BLaER1 (cell line): Measurements from ENCODE around the gene CYB5D1.
A peak's percentile ranks its signal among the peaks of the same experiment; 100 is the strongest.

Experiments used
- H3K27ac ChIP-seq: shearing (Covaris generic); formaldehyde crosslinking; 2 replicates; pipeline ENCODE4 v1.8.1; 2022
- H3K27me3 ChIP-seq: shearing (Covaris generic); formaldehyde crosslinking; 2 replicates; pipeline ENCODE4 v1.8.1; 2022
- H3K36me3 ChIP-seq: shearing (Covaris generic); formaldehyde crosslinking; 2 replicates; pipeline ENCODE4 v1.8.1; 2022
- H3K4me1 ChIP-seq: shearing (Covaris generic); formaldehyde crosslinking; 2 replicates; pipeline ENCODE4 v1.8.1; 2022
- H3K4me2 ChIP-seq: shearing (Covaris generic); formaldehyde crosslinking; 2 replicates; pipeline ENCODE4 v1.8.1; 2022
- H3K4me3 ChIP-seq: shearing (Covaris generic); formaldehyde crosslinking; 2 replicates; pipeline ENCODE4 v1.8.1; 2022
- H3K9ac ChIP-seq: shearing (Covaris generic); formaldehyde crosslinking; 2 replicates; pipeline ENCODE4 v1.8.1; 2022
- H3K9me3 ChIP-seq: shearing (Covaris generic); formaldehyde crosslinking; 2 replicates; pipeline ENCODE4 v1.8.1; 2022
- H4K20me1 ChIP-seq: shearing (Covaris generic); formaldehyde crosslinking; 2 replicates; pipeline ENCODE4 v1.8.1; 2022
- Cebpa-rat ChIP-seq: shearing (Covaris generic); IDR thresholded peaks from 2 replicates; pipeline ENCODE4 v1.8.1; 2022

CYB5D1 gene

DNA sequence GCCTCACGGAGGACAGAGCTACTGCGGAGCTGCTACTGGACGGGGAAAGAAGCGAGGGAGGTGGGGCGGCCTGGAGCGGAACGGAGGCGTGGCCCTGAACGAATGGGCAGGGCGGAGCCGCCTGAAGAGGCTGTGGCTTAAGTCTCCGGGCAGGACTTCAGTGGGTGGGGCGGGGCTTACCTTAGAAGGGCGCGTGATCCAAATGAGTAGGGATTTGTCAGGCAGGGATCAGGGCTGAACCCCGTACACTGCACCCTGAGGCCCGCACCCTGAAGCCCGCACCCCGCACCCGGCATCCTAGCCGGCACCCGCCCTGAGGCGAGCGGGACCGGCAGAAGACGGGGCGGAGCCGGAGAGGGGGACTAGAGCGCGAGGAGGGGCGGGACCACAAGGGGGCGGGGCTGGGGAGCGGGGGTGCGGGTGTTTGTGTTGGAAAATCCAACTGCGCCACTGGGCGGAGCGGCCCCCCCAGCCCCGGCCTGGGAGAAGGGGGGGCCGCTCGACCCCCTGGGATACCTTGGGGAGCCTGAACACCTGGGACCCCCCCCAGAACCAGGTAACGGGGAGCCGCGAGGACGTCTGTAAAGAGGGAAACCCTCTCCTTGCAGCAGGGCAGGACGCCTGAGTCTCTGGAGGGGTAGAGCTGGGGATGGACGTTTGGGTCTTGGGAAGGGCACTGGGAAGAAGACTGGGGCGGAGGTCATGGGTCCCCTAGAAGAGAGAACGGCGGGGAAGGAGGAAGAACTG is 23.8 kb upstream of the CYB5D1 start, which contains the start of gene KDM6B:
Gene KDM6B, plus strand, starts transcription at position 423 of the 747 bp plus-strand sequence. CDS start 11,338 bp downstream, outside the sequence.
- Histone ChIP-seq H3K4me1 (peaks cover 28% of the 10 kb centered on the region), H3K36me3 (no peaks in the 10 kb centered on the region), H3K9ac (peak within 1 kb of the TSS; percentile 90), H4K20me1 (peaks cover 6% of the 10 kb centered on the region), H3K27me3 (no peaks in the 10 kb centered on the region), H3K27ac (peak within 1 kb of the TSS; percentile 78), H3K4me2 (peak within 1 kb of the TSS; percentile 97), H3K9me3 (no peaks in the 10 kb centered on the region), H3K4me3 (peak within 1 kb of the TSS; percentile 84)
- no peak for TF ChIP-seq Cebpa-rat

- H3K4me3 ChIP-seq = peak overlapping the region; percentile 84
- no peaks in the 10 kb centered on the region for H3K27me3 ChIP-seq
- no peak for TF ChIP-seq Cebpa-rat
- H3K4me2 ChIP-seq = peak overlapping the region; percentile 97
- H3K9me3 ChIP-seq = no peaks in the 10 kb centered on the region
- peaks cover 12% of the 10 kb centered on the region for H4K20me1 ChIP-seq
- H3K27ac ChIP-seq = peak overlapping the region; percentile 78
- H3K9ac ChIP-seq = peak overlapping the region; percentile 90
- no peaks in the 10 kb centered on the region for H3K36me3 ChIP-seq
- H3K4me1 ChIP-seq = peaks cover 33% of the 10 kb centered on the region
Observed at GRCh38 chr17:7834542-7834956, 23.3 kb upstream of the CYB5D1 start.

DNA sequence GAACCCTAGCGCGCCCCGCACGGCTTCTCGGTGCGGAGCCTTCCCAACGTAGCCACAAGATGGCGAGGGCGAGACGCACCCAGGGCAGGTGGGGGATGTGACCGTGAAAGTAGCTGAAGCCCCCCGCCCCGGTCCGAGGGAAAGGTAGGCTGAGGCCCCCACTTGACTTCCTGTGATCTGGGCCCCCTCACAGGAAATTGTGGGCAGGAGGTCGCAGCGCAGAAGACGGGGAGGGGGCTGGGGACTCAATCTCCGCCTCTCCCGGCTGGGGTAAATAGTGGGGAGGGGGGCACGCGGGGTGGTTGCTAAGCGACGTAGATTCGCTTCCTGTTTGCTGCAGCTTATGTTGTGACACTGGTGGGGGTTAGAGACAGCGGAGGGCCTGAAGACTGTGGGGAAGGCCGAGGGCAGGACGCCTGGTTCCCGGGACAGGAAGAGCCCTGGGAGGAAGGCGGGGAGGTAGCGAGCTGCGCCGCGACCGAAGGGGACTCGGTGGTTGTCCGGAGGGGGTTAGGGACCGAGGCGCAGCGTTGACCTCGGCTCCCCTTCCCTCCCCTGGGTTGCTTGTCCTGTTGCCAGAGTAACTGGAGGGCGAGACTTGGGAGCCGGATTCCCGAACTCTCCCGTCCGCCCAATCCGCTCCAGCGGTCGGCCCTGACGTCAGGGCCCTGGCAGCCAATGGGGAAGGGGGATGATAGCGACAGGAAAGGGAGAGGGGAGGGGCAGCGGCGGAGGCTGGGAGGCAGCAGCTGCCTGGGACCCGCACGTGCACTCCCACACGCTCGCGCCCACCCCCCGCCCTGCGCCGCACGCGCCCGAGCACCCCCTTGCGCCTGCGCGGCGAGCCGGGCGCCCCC is 22.6 kb upstream of the CYB5D1 start:
- TF ChIP-seq Cebpa-rat = no peak
- peak overlapping the region; percentile 96 for H3K27ac ChIP-seq
- peak overlapping the region; percentile 90 for H3K9ac ChIP-seq
- no peaks in the 10 kb centered on the region for H3K27me3 ChIP-seq
- H3K4me1 ChIP-seq = peaks cover 40% of the 10 kb centered on the region
- peak overlapping the region; percentile 84 for H3K4me3 ChIP-seq
- H3K9me3 ChIP-seq = no peaks in the 10 kb centered on the region
- H3K4me2 ChIP-seq = peak overlapping the region; percentile 97
- H3K36me3 ChIP-seq = peaks cover 5% of the 10 kb centered on the region; the same call in 1 of the 2 replicates
- peaks cover 18% of the 10 kb centered on the region for H4K20me1 ChIP-seq

DNA sequence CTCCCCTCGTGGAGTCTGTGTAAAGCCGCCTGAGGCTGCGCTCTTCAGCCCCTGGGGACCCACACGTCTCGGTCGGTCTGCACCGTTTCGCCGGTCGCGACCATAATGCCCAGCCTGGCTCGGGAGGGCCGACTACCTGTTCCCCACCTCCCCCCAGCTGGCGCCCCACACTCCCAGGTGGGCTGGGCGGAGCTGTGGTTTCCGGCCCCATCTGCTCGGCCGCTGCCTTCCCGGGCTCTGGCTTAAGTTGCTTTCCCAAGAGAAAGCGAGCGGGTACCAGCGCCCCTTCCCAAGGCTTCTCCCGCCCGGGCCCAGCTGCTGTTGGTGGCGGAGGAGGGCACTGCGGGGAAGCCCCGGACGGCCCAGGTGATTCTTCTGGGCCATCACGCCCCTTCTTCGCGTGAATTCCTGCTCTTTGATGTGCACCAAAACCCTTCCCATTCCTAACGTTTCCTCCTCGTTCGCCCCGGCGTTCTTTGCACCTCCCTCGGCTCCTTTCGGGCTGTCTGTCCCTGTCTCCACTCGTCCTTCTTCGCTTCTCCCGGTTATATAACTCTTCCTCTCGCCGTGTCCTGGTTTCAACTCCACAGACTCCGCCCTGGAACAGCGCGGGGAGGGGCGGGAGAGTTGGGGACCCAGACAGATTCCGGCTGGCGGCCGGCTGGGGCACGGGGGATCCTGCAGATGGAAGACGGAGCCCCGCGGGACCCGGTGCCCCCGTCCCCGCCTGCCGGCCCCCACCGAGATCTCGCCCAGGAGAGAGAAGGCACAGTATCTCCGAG is 21.8 kb upstream of the CYB5D1 start:
- Histone ChIP-seq H3K9ac (peak overlapping the region; percentile 90), H3K4me3 (peak overlapping the region; percentile 84), H3K27me3 (no peaks in the 10 kb centered on the region), H3K27ac (peak overlapping the region; percentile 96), H4K20me1 (peaks cover 26% of the 10 kb centered on the region), H3K36me3 (peaks cover 13% of the 10 kb centered on the region), H3K9me3 (no peaks in the 10 kb centered on the region), H3K4me2 (peak overlapping the region; percentile 97), H3K4me1 (peaks cover 48% of the 10 kb centered on the region)
- no peak for TF ChIP-seq Cebpa-rat

GRCh38 chr17:7836596-7837407 is 21.0 kb upstream of the CYB5D1 start:
- Histone ChIP-seq H4K20me1 (peaks cover 31% of the 10 kb centered on the region), H3K27ac (peak overlapping the region; percentile 96), H3K4me1 (peaks cover 53% of the 10 kb centered on the region), H3K9ac (peak overlapping the region; percentile 90), H3K4me2 (peak overlapping the region; percentile 97), H3K9me3 (no peaks in the 10 kb centered on the region), H3K4me3 (peak overlapping the region; percentile 84), H3K36me3 (peaks cover 13% of the 10 kb centered on the region), H3K27me3 (no peaks in the 10 kb centered on the region)
- TF ChIP-seq Cebpa-rat = no peak

DNA sequence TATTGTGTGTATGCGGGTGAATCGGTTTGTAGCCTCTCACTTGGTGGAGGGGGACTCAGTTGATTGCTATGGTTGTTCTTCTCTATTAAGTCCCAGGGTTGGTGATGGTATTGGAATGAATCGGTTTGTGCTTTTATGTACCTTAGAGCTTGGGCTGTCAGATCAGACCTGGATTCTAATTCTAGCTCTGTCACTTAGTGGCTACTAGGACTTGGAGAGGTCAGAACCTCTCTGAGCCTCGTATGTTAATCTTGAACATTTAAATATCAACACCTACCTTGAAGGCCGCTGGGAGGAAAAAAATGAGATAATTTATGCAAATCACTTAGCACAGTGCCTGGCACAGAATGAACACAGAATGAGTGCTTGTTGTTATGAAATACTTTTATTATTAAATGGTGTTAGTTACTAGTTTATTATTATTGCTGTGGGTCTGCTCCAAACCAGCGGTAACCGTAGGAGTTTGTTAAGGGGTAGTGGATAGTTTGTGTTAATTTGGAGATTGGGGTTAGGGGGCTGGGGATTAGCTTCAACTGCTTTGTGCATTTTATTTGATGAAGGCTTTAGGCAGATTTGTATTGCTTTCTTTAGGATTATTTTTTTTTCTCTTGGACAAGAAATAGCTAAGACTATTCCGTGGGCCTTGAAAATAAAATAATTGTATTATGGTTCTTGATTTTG is 20.3 kb upstream of the CYB5D1 start:
- peak overlapping the region; percentile 84 for H3K4me3 ChIP-seq
- peaks cover 51% of the 10 kb centered on the region for H3K4me1 ChIP-seq

DNA sequence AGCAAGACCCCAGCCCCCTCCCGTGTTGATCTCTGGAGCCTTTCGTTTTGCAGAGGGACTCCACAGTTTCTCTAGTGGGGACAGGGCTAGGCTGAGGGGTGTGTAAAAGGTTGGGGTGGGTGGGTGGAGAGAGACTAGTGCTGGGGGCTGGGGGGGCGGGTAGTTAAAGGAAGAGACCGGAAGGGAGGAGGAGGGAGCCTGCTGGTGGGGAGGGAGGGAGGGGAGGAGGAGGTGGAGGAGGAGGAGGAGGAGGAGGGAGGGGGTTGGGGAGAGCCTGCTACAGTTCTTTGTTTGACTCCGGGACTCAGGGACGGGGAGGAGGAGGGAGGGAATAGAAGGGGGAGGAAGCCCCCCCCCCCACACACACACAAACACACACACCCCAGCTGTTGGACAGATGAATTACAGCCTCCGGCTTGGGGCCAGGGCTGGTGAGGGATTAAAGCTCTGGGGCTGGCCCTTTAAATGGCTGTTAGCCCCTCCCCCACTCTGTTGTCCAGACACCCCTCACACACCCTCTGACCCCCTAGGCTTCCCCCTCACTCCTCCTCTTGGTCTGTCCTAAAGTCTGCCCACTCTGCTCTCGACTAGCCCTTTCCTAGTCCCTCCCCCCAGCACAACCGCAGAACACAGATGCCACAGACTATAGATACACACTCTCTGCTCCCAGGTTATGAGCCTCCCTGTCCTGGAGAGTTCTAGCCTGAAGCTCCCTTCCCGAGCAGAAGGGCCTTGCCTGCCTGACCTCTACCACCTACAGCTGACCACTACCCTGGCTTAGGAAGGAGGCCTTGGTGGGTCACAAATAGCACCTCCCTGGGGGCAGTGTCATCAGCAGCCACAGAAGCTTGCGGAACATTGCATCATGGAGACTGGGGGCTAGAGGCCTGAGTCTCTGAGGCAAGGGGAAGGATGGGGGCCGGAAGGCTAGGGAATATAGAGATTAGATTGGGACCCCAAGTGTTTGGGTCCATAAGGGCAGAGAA is 19.4 kb upstream of the CYB5D1 start:
- H3K27ac ChIP-seq = peak overlapping the region; percentile 96
- H3K4me2 ChIP-seq = peak overlapping the region; percentile 99
- H3K9ac ChIP-seq = peak overlapping the region; percentile 91
- peaks cover 13% of the 10 kb centered on the region for H3K36me3 ChIP-seq
- H3K4me1 ChIP-seq = peaks cover 42% of the 10 kb centered on the region
- peak overlapping the region; percentile 84 for H3K4me3 ChIP-seq
- no peaks in the 10 kb centered on the region for H3K9me3 ChIP-seq
- H4K20me1 ChIP-seq = peaks cover 44% of the 10 kb centered on the region
- TF ChIP-seq Cebpa-rat = peak; percentile 83
- no peaks in the 10 kb centered on the region for H3K27me3 ChIP-seq

More for the DNA sequence above, 20.3 kb upstream of the CYB5D1 start:
- no peak for TF ChIP-seq Cebpa-rat
- peak overlapping the region; percentile 97 for H3K4me2 ChIP-seq
- peaks cover 35% of the 10 kb centered on the region for H4K20me1 ChIP-seq
- no peaks in the 10 kb centered on the region for H3K9me3 ChIP-seq
- H3K9ac ChIP-seq = peak overlapping the region; percentile 90
- peak overlapping the region; percentile 96 for H3K27ac ChIP-seq
- peaks cover 13% of the 10 kb centered on the region for H3K36me3 ChIP-seq
- no peaks in the 10 kb centered on the region for H3K27me3 ChIP-seq
